Activated CD4-positive, alpha-beta T cell treated with anti-CD3 and anti-CD28 coated beads for 24 hours (primary cell): ENCODE results near the gene GSTCD.
"Not testable (repeated sequence)": the region's sequence is repeated elsewhere in the genome, so short reads cannot be mapped to it uniquely, and the experiment has no call there.

Experiments
- DNase-seq, 2 donors: peaks; one replicate each; pipeline ENCODE4 v3.0.0-alpha.2; 2020; ENCODE audit warnings: low read depth in 2 of 2

The GSTCD gene

GRCh38 chr4:105715692-105716278 lies 7.2 kb downstream of the GSTCD start:
- no peak for DNase-seq

- DNase-seq = no peak
These were observed 10.6 kb downstream of the GSTCD start for GRCh38 chr4:105719204-105719603.

- DNase-seq = no peak
These were observed 17.0 kb downstream of the GSTCD start for GRCh38 chr4:105725623-105726022.

GRCh38 chr4:105729895-105730294 lies 21.3 kb downstream of the GSTCD start:
- DNase-seq = not testable (repeated sequence)

GRCh38 chr4:105735217-105735616 lies 26.6 kb downstream of the GSTCD start:
- DNase-seq = not testable (repeated sequence)

GRCh38 chr4:105741548-105741947 lies 33.0 kb downstream of the GSTCD start:
- no peak for DNase-seq

- DNase-seq = no peak
These were observed 39.6 kb downstream of the GSTCD start for GRCh38 chr4:105748222-105748621.

GRCh38 chr4:105751718-105752299 lies 43.2 kb downstream of the GSTCD start:
- DNase-seq = no peak

GRCh38 chr4:105753361-105753760 lies 44.8 kb downstream of the GSTCD start:
- DNase-seq = no peak

- DNase-seq = no peak
These were observed 46.8 kb downstream of the GSTCD start for GRCh38 chr4:105755375-105755774.

GRCh38 chr4:105758958-105759357 lies 50.4 kb downstream of the GSTCD start:
- no peak for DNase-seq

GRCh38 chr4:105765690-105766407 lies 57.3 kb downstream of the GSTCD start:
- DNase-seq = no peak

GRCh38 chr4:105767579-105767978 lies 59.0 kb downstream of the GSTCD start:
- no peak for DNase-seq

- not testable (repeated sequence) for DNase-seq
These were observed 61.9 kb downstream of the GSTCD start for GRCh38 chr4:105770524-105770923.

GRCh38 chr4:105772065-105772464 lies 63.5 kb downstream of the GSTCD start:
- DNase-seq = not testable (repeated sequence)

GRCh38 chr4:105775760-105776415 lies 67.3 kb downstream of the GSTCD start:
- DNase-seq = not testable (repeated sequence)

- DNase-seq = no peak
These were observed 71.6 kb downstream of the GSTCD start for GRCh38 chr4:105780176-105780575.

GRCh38 chr4:105784761-105785160 lies 76.2 kb downstream of the GSTCD start:
- no peak for DNase-seq

- no peak for DNase-seq
These were observed 77.2 kb downstream of the GSTCD start for GRCh38 chr4:105785792-105786191.

GRCh38 chr4:105786748-105787147 lies 78.2 kb downstream of the GSTCD start:
- DNase-seq = no peak

GRCh38 chr4:105797225-105797624 lies 88.6 kb downstream of the GSTCD start:
- no peak for DNase-seq

- DNase-seq = no peak
These were observed 97.0 kb downstream of the GSTCD start for GRCh38 chr4:105805501-105806120.
